Nucleus accumbens (tissue), 56 donors: ENCODE measurements around the gene KIF5A.
A peak's percentile ranks its signal among the peaks of the same experiment; 100 is the strongest.
"Not testable (repeated sequence)": the region's sequence is repeated elsewhere in the genome, so short reads cannot be mapped to it uniquely, and the experiment has no call there.

Experiments used
- DNase-seq, 56 donors: peaks; one replicate each; lab custom pipeline; 2025; lab: John Stamatoyannopoulos, UW

KIF5A gene

GRCh38 chr12:57549909-57550640 is at the start of gene KIF5A:
Gene KIF5A (plus strand): TSS chr12:57550044. CDS start chr12:57550272, 228 bp downstream.
- DNase-seq: peak in 45 of 56 donors; percentile 6 to 75 (median 38)

GRCh38 chr12:57500213-57500612 is 49.6 kb upstream of the KIF5A start:
- DNase-seq: no peak

DNA sequence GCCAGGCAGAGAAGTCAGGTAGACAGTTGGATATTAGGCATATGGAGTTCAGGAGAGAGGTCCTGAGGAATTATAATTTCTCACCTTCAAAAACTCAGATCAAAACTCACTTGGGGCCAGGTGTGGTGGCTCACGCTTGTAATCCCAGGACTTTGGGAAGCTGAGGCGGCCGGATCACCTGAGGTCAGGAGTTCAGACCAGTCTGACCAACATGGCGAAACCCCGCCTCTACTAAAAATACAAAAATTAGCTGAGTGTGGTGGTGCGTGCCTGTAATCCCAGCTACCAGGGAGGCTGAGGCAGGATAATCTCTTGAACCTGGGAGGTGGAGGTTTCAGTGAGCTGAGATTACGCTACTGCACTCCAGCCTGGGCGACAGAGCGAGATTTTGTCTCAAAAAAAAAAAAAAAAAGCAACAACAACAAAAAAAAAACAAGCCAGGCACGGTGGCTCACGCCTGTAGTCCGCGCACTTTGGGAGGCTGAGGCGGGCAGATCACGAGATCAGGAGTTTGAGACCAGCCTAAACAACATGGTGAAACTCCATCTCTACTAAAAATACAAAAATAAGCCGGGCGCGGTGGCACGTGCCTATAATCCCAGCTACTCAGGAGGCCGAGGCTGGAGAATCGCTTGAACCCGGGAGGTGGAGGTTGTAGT is 47.4 kb upstream of the KIF5A start:
- DNase-seq: not testable (repeated sequence)

- DNase-seq: not testable (repeated sequence)
Observed at GRCh38 chr12:57506541-57506940, 43.3 kb upstream of the KIF5A start.

GRCh38 chr12:57507796-57508195 is 42.0 kb upstream of the KIF5A start:
- DNase-seq: not testable (repeated sequence)

DNA sequence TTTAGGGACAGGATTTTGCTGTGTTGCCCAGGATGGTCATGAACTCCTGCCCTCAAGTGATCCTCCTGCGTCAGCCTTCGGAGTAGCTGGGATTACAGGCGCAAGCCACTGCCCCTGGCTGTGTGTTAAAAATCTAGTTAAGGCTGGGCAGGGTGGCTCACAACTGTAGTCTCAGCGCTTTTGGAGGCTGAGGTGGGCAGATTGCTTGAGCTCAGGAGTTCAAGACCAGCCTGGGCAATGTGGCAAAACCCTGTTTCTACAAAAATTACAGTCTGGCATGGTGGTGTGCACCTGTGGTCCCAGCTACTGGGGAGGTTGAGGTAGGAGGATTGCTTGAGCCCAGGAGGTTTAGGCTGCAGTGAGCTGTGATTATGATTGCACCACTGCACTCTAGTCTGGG is 38.7 kb upstream of the KIF5A start:
- no peak for DNase-seq

DNA sequence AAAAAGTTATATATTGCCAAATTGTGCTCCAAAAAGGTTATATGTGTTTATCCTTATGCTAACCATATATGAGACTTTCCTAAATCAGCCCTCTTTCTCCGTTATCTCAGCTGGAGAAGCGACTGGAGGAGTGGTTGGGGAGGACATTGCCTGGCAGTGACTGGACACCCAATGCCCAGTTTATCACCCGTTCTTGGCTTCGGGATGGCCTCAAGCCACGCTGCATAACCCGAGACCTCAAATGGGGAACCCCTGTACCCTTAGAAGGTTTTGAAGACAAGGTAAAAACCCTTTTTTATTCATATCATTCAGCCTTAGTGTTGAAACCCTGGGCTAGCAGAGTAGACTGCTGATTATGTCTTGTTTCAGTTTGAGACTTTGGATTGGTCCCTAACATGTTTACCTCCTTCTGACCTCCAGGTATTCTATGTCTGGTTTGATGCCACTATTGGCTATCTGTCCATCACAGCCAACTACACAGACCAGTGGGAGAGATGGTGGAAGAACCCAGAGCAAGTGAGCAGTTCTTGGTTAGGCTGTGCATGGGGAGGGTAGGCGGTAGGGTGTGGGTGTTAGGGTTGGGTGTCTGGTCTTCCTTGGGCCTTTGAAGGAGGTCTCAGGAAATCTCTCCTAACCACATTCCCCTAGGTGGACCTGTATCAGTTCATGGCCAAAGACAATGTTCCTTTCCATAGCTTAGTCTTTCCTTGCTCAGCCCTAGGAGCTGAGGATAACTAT is 38.1 kb upstream of the KIF5A start:
- DNase-seq: no peak

DNA sequence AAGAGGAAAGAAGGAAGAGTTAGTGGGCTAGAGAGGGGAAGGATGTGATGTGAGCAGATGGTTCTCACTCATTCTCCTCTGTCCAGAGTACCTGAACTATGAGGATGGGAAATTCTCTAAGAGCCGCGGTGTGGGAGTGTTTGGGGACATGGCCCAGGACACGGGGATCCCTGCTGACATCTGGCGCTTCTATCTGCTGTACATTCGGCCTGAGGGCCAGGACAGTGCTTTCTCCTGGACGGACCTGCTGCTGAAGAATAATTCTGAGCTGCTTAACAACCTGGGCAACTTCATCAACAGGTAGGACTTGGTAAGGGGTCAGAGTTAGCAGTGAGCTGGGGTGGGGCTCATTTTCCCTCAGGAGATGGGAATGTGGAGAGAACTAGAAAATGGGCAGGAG is 37.2 kb upstream of the KIF5A start:
- DNase-seq: no peak

DNA sequence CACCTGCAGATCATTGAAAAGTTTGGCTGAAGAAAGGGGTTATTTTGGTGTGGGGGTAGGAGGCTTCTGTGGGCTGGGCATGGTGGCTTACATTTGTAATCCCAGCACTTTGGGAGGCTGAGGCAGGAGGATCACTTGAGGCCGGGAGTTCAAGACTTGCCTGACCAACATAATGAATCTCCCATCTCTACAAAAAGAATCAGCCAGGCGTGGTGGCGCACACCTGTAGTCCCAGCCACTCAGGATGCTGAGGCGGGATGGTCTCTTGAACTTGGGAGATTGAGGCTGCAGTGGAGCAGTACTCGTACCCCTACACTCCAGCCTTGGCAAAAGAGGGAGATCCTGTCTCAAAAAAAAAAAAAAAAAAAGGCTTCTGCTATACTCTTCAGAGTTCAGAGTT is 36.6 kb upstream of the KIF5A start:
- DNase-seq: no peak

DNA sequence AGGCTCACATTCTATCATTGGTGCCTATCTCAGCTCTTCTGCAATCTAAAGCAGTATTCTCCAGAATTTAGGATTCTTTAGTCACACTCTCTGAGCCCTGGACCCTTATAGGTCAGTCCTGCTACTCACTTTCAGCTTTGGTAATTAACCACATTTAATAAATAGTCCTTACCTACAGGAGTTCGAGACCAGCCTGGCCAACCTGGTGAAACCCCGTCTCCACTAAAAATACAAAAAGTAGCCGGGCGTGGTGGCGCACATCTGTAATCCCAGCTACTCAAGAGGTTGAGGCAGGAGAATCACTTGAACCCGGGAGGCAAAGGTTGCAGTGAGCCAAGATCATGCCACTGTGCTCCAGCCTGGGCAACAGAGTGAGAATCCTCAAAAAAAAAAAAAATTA is 36.2 kb upstream of the KIF5A start:
- DNase-seq: not testable (repeated sequence)

DNA sequence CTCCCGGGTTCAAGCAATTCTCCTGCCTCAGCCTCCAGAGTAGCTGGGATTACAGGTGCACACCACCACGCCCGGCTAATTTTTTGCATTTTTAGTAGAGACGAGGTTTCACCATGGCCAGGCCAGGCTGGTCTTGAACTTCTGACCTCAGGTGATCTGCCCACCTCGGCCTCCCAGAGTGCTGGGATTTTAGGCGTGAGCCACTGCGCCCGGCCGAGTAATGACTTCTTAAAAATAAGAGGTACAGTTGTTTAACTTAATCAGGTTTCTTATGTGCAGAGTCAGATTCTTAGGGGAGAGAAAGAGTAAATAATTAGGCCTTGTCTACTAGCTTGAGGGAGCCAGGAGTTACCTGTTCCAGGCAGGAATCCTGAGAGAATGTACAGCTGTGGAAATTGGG is 35.6 kb upstream of the KIF5A start:
- DNase-seq: not testable (repeated sequence)

DNA sequence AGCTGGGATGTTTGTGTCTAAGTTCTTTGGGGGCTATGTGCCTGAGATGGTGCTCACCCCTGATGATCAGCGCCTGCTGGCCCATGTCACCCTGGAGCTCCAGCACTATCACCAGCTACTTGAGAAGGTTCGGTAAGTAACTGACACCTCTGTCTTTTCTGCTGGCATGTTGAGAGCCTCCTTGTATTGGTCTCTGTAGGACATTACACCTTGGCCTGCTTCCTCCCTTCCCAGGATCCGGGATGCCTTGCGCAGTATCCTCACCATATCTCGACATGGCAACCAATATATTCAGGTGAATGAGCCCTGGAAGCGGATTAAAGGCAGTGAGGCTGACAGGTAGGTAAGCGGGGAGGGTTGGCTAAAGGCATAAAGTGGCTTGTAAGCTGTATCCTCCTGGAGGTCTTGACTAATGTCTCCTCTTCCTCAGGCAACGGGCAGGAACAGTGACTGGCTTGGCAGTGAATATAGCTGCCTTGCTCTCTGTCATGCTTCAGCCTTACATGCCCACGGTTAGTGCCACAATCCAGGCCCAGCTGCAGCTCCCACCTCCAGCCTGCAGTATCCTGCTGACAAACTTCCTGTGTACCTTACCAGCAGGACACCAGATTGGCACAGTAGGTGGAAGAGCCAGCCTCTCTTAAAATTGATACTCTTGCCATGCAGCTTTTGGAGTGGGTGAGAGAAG is 35.0 kb upstream of the KIF5A start:
- DNase-seq: no peak

DNA sequence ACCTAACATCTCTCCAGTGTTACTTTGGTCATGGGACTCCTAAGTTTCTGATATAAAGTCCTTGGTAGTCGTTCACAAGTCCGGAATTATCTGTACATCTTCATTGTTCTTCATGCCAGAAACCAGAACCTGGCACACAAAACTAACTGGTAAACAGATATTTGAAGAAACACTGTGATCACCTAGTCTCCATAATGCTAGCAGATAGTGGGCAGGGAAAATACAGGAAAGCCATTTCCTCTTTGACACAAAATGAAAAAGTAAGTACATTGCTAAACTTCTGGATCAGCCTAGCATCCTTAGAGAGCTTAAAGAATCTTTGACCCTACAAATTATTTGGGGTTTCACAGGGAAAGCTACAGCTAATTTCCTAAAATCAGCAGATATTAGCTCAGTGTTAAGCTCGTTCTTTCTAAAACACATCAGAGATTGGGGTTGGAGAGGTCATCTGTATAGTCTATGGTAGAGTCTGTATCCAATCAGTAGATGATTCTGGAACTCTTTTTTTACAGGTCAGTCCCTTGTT is 34.4 kb upstream of the KIF5A start:
- no peak for DNase-seq

DNA sequence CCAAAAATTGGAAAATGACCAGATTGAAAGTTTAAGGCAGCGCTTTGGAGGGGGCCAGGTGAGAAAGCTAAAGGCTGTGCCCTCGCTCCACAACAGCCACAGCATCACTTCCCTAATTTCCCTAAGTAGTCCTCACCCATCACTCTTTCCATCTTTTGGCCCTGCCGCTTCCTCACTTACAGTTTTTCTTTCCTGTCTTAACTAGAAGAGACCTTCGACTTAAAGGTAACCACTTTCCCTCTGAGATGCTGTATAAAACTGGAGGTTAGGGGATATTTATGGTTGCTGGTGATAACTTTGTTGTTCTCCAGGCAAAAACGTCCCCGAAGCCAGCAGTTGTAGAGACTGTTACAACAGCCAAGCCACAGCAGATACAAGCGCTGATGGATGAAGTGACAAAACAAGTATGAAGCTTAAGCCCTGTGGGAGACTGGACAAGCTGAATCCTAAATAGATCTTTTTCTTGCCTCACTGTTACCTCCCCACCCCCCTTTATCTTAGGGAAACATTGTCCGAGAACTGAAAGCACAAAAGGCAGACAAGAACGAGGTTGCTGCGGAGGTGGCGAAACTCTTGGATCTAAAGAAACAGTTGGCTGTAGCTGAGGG is 33.8 kb upstream of the KIF5A start:
- no peak for DNase-seq

- no peak for DNase-seq
Observed at GRCh38 chr12:57516617-57517153, 33.2 kb upstream of the KIF5A start.

- peak in 1 of 56 donors; percentile 36 for DNase-seq
Observed at GRCh38 chr12:57517187-57517586, 32.7 kb upstream of the KIF5A start.

- not testable (repeated sequence) for DNase-seq
Observed at GRCh38 chr12:57517718-57518117, 32.1 kb upstream of the KIF5A start.

GRCh38 chr12:57518176-57518919 is 31.5 kb upstream of the KIF5A start:
- no peak for DNase-seq
